Measurements from ENCODE around the gene DSCAM.

The DSCAM gene

GRCh38 chr21:40158366-40158765 is 688.6 kb downstream of the DSCAM start:
- DNase-seq = no peak

- DNase-seq = no peak
Observed at GRCh38 chr21:40155563-40155962, 691.4 kb downstream of the DSCAM start.

GRCh38 chr21:40153351-40153750 is 693.6 kb downstream of the DSCAM start:
- DNase-seq = no peak

- DNase-seq = no peak
Observed at GRCh38 chr21:40152476-40152875, 694.5 kb downstream of the DSCAM start.

GRCh38 chr21:40151611-40152010 is 695.3 kb downstream of the DSCAM start:
- no peak for DNase-seq

GRCh38 chr21:40146216-40146837 is 700.6 kb downstream of the DSCAM start:
- no peak for DNase-seq

GRCh38 chr21:40143822-40144525 is 703.0 kb downstream of the DSCAM start:
- peak in 1 of 2 experiments; percentile 57 for DNase-seq

GRCh38 chr21:40141621-40142020 is 705.3 kb downstream of the DSCAM start:
- DNase-seq = no peak

- no peak for DNase-seq
Observed at GRCh38 chr21:40140675-40141074, 706.3 kb downstream of the DSCAM start.

GRCh38 chr21:40139636-40140035 is 707.3 kb downstream of the DSCAM start:
- no peak for DNase-seq

- no peak for DNase-seq
Observed at GRCh38 chr21:40136571-40136970, 710.4 kb downstream of the DSCAM start.

GRCh38 chr21:40134731-40135492 is 712.0 kb downstream of the DSCAM start:
- DNase-seq = no peak

GRCh38 chr21:40130476-40130875 is 716.5 kb downstream of the DSCAM start:
- DNase-seq = no peak

GRCh38 chr21:40129809-40130208 is 717.1 kb downstream of the DSCAM start:
- no peak for DNase-seq

GRCh38 chr21:40128891-40129290 is 718.1 kb downstream of the DSCAM start:
- no peak for DNase-seq

GRCh38 chr21:40120940-40121575 is 725.9 kb downstream of the DSCAM start:
- no peak for DNase-seq

- no peak for DNase-seq
Observed at GRCh38 chr21:40118527-40118926, 728.4 kb downstream of the DSCAM start.

GRCh38 chr21:40117236-40117635 is 729.7 kb downstream of the DSCAM start:
- no peak for DNase-seq

- no peak for DNase-seq
Observed at GRCh38 chr21:40115775-40116174, 731.2 kb downstream of the DSCAM start.

- DNase-seq = no peak
Observed at GRCh38 chr21:40102682-40103081, 744.3 kb downstream of the DSCAM start.

GRCh38 chr21:40099809-40100208 is 747.1 kb downstream of the DSCAM start:
- DNase-seq = no peak

- no peak for DNase-seq
Observed at GRCh38 chr21:40095477-40095876, 751.5 kb downstream of the DSCAM start.

- DNase-seq = no peak
Observed at GRCh38 chr21:40080385-40080784, 766.6 kb downstream of the DSCAM start.

GRCh38 chr21:40074710-40075109 is 772.2 kb downstream of the DSCAM start:
- no peak for DNase-seq
